Calu3 (cell line): ENCODE data around the gene KCNA2. TPM values are rescaled to one million over a fixed set of nuclear protein-coding genes. Genes with fewer than 3 reads are reported as not detected.

Experiments used
- BruUV-seq: library from RNA; stranded (reverse); fragments of 400-500 nt; replicated peaks from 2 replicates; lab custom pipeline; 2021; lab: Mats Ljungman, UMichigan
- CTCF ChIA-PET: fragments of 300-600 bp; sonication (Branson Sonifier 250); formaldehyde crosslinking; loops from one replicate; lab custom pipeline; 2022; ENCODE audit warnings: antibody characterized with exemption; lab: Charles Lee
- DNase-seq: peaks from one replicate; pipeline ENCODE4 v3.0.0; 2022
- H3K27ac Mint-ChIP-seq: one replicate; pipeline ENCODE4 v1.8.0; 2022; ENCODE audit warnings: mixed read lengths; ENCODE audit not compliant: unreplicated experiment
- H3K27me3 Mint-ChIP-seq: one replicate; pipeline ENCODE4 v1.8.0; 2022; ENCODE audit warnings: mixed read lengths; ENCODE audit not compliant: unreplicated experiment
- H3K36me3 Mint-ChIP-seq: one replicate; pipeline ENCODE4 v1.8.0; 2022; ENCODE audit warnings: mild to moderate bottlenecking, moderate library complexity, mixed read lengths; ENCODE audit not compliant: insufficient read depth, unreplicated experiment
- H3K4me1 Mint-ChIP-seq: one replicate; pipeline ENCODE4 v1.8.0; 2022; ENCODE audit warnings: mild to moderate bottlenecking, low read depth, mixed read lengths; ENCODE audit not compliant: unreplicated experiment
- H3K4me3 Mint-ChIP-seq: one replicate; pipeline ENCODE4 v1.8.0; 2022; ENCODE audit warnings: mild to moderate bottlenecking, low read depth, moderate library complexity, mixed read lengths; ENCODE audit not compliant: unreplicated experiment
- H3K9me3 Mint-ChIP-seq: one replicate; pipeline ENCODE4 v1.8.0; 2022; ENCODE audit warnings: low read depth, mixed read lengths; ENCODE audit not compliant: unreplicated experiment
- CTCF ChIP-seq: fragments of 200-600 bp; IDR thresholded peaks from one replicate; pipeline ENCODE4 v1.8.0; 2022; ENCODE audit warnings: antibody characterized with exemption; ENCODE audit not compliant: unreplicated experiment
- intact Hi-C: fragments of 100-400 bp; cut with micrococcal nuclease; formaldehyde crosslinking; loops from one replicate; pipeline ENCODE4 v1.10.0; 2022; ENCODE audit not compliant: unreplicated experiment
- total RNA-seq: library from RNA; stranded (reverse); gene quantifications from 2 replicates; pipeline ENCODE4 v1.2.3, GENCODE V29; 2022

KCNA2 gene
- total RNA-seq, 1 experiment from 2014 or later = not detected

- H3K9me3 Mint-ChIP-seq = no peaks in the 10 kb centered on the region
- DNase-seq = no peak
- intact Hi-C loops = no loop called here
- H3K27me3 Mint-ChIP-seq = peaks cover 76% of the 10 kb centered on the region
- CTCF ChIA-PET = no interaction called here
- BruUV-seq = no TSS peak
- no peak overlapping the region for H3K4me3 Mint-ChIP-seq
- peaks cover 19% of the 10 kb centered on the region for H3K4me1 Mint-ChIP-seq
- no peaks in the 10 kb centered on the region for H3K36me3 Mint-ChIP-seq
- no peak overlapping the region for H3K27ac Mint-ChIP-seq
- no peak for TF ChIP-seq CTCF
Observed at GRCh38 chr1:110638556-110638955, 32.4 kb upstream of the KCNA2 start.

GRCh38 chr1:110638058-110638457, 31.9 kb upstream of the KCNA2 start:
- Mint-ChIP-seq H3K27me3 (peaks cover 71% of the 10 kb centered on the region), H3K4me3 (no peak overlapping the region), H3K36me3 (no peaks in the 10 kb centered on the region), H3K9me3 (no peaks in the 10 kb centered on the region), H3K4me1 (peaks cover 19% of the 10 kb centered on the region), H3K27ac (no peak overlapping the region)
- CTCF ChIA-PET = no interaction called here
- intact Hi-C loops = no loop called here
- no peak for DNase-seq
- TF ChIP-seq CTCF = no peak
- BruUV-seq = no TSS peak

- peaks cover 19% of the 10 kb centered on the region for H3K4me1 Mint-ChIP-seq
- H3K4me3 Mint-ChIP-seq = no peak overlapping the region
Observed at GRCh38 chr1:110637475-110637874, 31.3 kb upstream of the KCNA2 start.

DNA sequence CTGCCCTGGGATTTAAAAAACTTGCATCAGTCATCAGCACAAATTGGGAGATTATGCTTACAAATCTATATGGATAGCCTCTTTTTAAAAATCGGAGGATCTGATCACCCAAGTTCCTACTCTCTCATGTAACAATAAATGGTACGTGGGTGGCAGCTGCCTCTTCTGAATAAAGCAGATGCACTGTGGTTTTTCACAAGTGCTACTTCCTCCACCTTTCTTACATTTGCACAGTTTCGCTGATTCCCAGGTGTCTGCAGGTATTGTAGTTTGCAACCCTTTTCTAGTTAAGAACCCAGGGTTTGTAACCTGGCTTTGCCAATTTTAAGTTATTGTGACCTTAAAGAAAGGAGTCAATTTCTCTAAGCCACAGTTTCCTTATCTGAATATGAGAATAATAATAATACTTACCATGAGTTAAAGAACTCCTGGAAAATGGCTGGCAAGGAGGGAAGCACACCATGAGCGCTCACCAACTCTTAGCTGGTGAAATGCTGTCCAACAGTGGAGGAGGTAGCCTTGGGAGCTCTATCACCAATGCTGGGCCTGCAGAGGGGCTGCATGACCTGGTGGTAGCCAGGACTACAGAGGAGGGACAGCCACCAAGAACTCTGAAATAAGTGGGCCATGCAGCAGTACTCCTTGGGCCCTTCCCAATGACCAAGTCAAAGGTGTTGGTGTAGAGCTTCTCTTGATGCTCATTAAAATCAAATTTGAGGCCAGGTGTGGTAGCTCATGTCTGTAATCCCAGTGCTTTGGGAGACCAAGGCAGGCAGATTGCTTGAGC, 30.2 kb upstream of the KCNA2 start:
- no peak for DNase-seq
- Mint-ChIP-seq H3K4me1 (peaks cover 19% of the 10 kb centered on the region), H3K9me3 (no peaks in the 10 kb centered on the region), H3K27ac (no peak overlapping the region), H3K27me3 (peaks cover 54% of the 10 kb centered on the region), H3K36me3 (no peaks in the 10 kb centered on the region), H3K4me3 (no peak overlapping the region)
- intact Hi-C loops = no loop called here
- TF ChIP-seq CTCF = no peak
- CTCF ChIA-PET = no interaction called here
- BruUV-seq = no TSS peak

More at GRCh38 chr1:110637475-110637874, 31.3 kb upstream of the KCNA2 start:
- no peaks in the 10 kb centered on the region for H3K9me3 Mint-ChIP-seq
- no peaks in the 10 kb centered on the region for H3K36me3 Mint-ChIP-seq
- H3K27ac Mint-ChIP-seq = no peak overlapping the region
- no peak for DNase-seq
- no TSS peak for BruUV-seq
- CTCF ChIA-PET = no interaction called here
- peaks cover 65% of the 10 kb centered on the region for H3K27me3 Mint-ChIP-seq
- intact Hi-C loops = no loop called here
- TF ChIP-seq CTCF = no peak
